Nephron progenitor cell (in vitro differentiated cells): ENCODE data around the gene HAL.

Source experiments
- DNase-seq: peaks from one replicate; pipeline ENCODE4 v3.0.0; 2021
- H3K27ac Mint-ChIP-seq: 2 replicates; pipeline ENCODE4 v1.8.0; 2021; ENCODE audit warnings: mild to moderate bottlenecking, moderate library complexity, mixed read lengths
- H3K27me3 Mint-ChIP-seq: 2 replicates; pipeline ENCODE4 v1.8.0; 2021; ENCODE audit warnings: mild to moderate bottlenecking, low read depth, mixed read lengths; ENCODE audit not compliant: poor library complexity
- H3K36me3 Mint-ChIP-seq: 2 replicates; pipeline ENCODE4 v1.8.0; 2021; ENCODE audit warnings: low read depth, mixed read lengths
- H3K4me1 Mint-ChIP-seq: 2 replicates; pipeline ENCODE4 v1.8.0; 2021; ENCODE audit warnings: mixed read lengths
- H3K4me3 Mint-ChIP-seq: 2 replicates; pipeline ENCODE4 v1.8.0; 2021; ENCODE audit warnings: mild to moderate bottlenecking, moderate library complexity, mixed read lengths
- H3K9me3 Mint-ChIP-seq: 2 replicates; pipeline ENCODE4 v1.8.0; 2021; ENCODE audit warnings: mild to moderate bottlenecking, moderate library complexity, mixed read lengths
- CTCF ChIP-seq: fragments of 200-600 bp; sonication (generic); IDR thresholded peaks from 2 replicates; pipeline ENCODE4 v1.5.0; 2021; ENCODE audit warnings: antibody characterized with exemption

HAL gene

GRCh38 chr12:95994476-95994875, 1.7 kb downstream of the HAL start:
- TF ChIP-seq CTCF: no peak
- Mint-ChIP-seq H3K27ac (no peak overlapping the region), H3K9me3 (no peaks in the 10 kb centered on the region), H3K27me3 (peaks cover 9% of the 10 kb centered on the region), H3K4me3 (no peak overlapping the region), H3K36me3 (no peaks in the 10 kb centered on the region), H3K4me1 (peaks cover 11% of the 10 kb centered on the region)
- DNase-seq: no peak

GRCh38 chr12:95993907-95994306, 2.2 kb downstream of the HAL start:
- Mint-ChIP-seq H3K4me3 (no peak overlapping the region), H3K36me3 (no peaks in the 10 kb centered on the region), H3K4me1 (peaks cover 11% of the 10 kb centered on the region), H3K9me3 (no peaks in the 10 kb centered on the region), H3K27ac (no peak overlapping the region), H3K27me3 (peaks cover 11% of the 10 kb centered on the region)
- DNase-seq: no peak
- no peak for TF ChIP-seq CTCF

- Mint-ChIP-seq H3K9me3 (no peaks in the 10 kb centered on the region), H3K27ac (no peak overlapping the region), H3K4me1 (no peaks in the 10 kb centered on the region), H3K36me3 (no peaks in the 10 kb centered on the region), H3K4me3 (no peak overlapping the region), H3K27me3 (peaks cover 12% of the 10 kb centered on the region)
- no peak for DNase-seq
- no peak for TF ChIP-seq CTCF
Measured at GRCh38 chr12:95990136-95990535, 6.0 kb downstream of the HAL start.

- Mint-ChIP-seq H3K27ac (no peak overlapping the region), H3K9me3 (no peaks in the 10 kb centered on the region), H3K36me3 (no peaks in the 10 kb centered on the region), H3K27me3 (peaks cover 12% of the 10 kb centered on the region), H3K4me3 (no peak overlapping the region), H3K4me1 (no peaks in the 10 kb centered on the region)
- no peak for DNase-seq
- no peak for TF ChIP-seq CTCF
Measured at GRCh38 chr12:95989504-95990123, 6.5 kb downstream of the HAL start.

- peaks cover 12% of the 10 kb centered on the region for H3K27me3 Mint-ChIP-seq
- H3K4me3 Mint-ChIP-seq: no peak overlapping the region
- H3K4me1 Mint-ChIP-seq: no peaks in the 10 kb centered on the region
- H3K27ac Mint-ChIP-seq: no peak overlapping the region
- TF ChIP-seq CTCF: no peak
- H3K9me3 Mint-ChIP-seq: no peaks in the 10 kb centered on the region
- H3K36me3 Mint-ChIP-seq: no peaks in the 10 kb centered on the region
- DNase-seq: no peak
Measured at GRCh38 chr12:95988506-95989275, 7.5 kb downstream of the HAL start.
